ENCODE measurements around the gene SDK1.

DNA sequence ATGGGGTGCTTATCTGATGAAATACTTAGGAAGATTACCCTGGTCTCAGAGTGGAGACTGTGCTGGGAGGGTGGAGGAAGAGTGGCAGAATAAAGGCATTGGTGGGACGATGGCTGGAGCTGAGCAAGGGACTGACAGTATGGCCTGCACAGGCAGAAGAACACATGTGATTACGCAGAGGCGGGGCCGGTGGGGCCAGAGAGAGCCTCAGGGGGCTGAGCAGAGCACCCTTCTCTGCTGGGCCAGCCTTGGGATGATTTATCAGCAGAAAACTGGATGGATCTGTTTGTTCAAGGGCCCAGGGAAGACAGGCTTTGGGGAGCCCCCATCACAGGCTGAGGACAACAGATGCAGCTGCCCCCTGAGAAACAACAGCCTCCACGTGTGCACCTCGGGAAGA is 272.1 kb downstream of the SDK1 start:
- TF ChIP-seq, protein P1, sequence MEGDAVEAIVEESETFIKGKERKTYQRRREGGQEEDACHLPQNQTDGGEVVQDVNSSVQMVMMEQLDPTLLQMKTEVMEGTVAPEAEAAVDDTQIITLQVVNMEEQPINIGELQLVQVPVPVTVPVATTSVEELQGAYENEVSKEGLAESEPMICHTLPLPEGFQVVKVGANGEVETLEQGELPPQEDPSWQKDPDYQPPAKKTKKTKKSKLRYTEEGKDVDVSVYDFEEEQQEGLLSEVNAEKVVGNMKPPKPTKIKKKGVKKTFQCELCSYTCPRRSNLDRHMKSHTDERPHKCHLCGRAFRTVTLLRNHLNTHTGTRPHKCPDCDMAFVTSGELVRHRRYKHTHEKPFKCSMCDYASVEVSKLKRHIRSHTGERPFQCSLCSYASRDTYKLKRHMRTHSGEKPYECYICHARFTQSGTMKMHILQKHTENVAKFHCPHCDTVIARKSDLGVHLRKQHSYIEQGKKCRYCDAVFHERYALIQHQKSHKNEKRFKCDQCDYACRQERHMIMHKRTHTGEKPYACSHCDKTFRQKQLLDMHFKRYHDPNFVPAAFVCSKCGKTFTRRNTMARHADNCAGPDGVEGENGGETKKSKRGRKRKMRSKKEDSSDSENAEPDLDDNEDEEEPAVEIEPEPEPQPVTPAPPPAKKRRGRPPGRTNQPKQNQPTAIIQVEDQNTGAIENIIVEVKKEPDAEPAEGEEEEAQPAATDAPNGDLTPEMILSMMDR (IDR thresholded peaks at IDR 0.05): no peak
- no peak for TF ChIP-seq POLR2A (IDR thresholded peaks at IDR 0.05)
